Measurements from ENCODE around the gene CUL4B. TPM values are rescaled to one million over a fixed set of nuclear protein-coding genes. Genes with fewer than 3 reads are reported as not detected.
"Not testable (repeated sequence)": the region's sequence is repeated elsewhere in the genome, so short reads cannot be mapped to it uniquely, and the experiment has no call there.

CUL4B gene
- total and polyA plus RNA-seq, 10 donors = 19.6 to 60.1 (median 41.0) TPM

- Histone ChIP-seq H3K36me3 (no peaks in the 10 kb centered on the region), H3K27me3 (replicated peaks in 1 of 7) (no peaks in the 10 kb centered on the region), H3K27ac (no peak overlapping the region), H3K9me3 (no peaks in the 10 kb centered on the region), H3K4me3 (no peak overlapping the region), H3K4me1 (no peaks in the 10 kb centered on the region)
- intact Hi-C loops (cut with DNase I; ENCODE audit: low total_unique reads) = no loop called here
- WGBS, 5 donors = 78 to 100% (median 94%) methylated on average over 2 of the region's 2 CpGs
- no peak for DNase-seq
- TF ChIP-seq POLR2A (IDR thresholded peaks at IDR 0.05) (no peak), POLR2AphosphoS5 (IDR thresholded peaks at IDR 0.05) (no peak), CTCF (IDR thresholded peaks at IDR 0.05 in 8 of 11, conservative IDR thresholded peaks at IDR 0.05 in 3 of 11) (no peak)
These were observed 48.1 kb downstream of the CUL4B start for GRCh38 chrX:120512627-120513026.

GRCh38 chrX:120512222-120512621 lies 48.5 kb downstream of the CUL4B start:
- no peaks in the 10 kb centered on the region for H3K4me1 ChIP-seq
- H3K27me3 ChIP-seq (replicated peaks in 1 of 7) = no peaks in the 10 kb centered on the region
- WGBS, 5 donors = 76 to 100% (median 87%) methylated on average over 3 of the region's 3 CpGs
- H3K36me3 ChIP-seq = no peaks in the 10 kb centered on the region
- H3K4me3 ChIP-seq = no peak overlapping the region
- intact Hi-C loops (cut with DNase I; ENCODE audit: low total_unique reads) = no loop called here
- TF ChIP-seq POLR2A (IDR thresholded peaks at IDR 0.05) = no peak
- TF ChIP-seq CTCF (IDR thresholded peaks at IDR 0.05 in 8 of 11, conservative IDR thresholded peaks at IDR 0.05 in 3 of 11) = no peak
- no peak for TF ChIP-seq POLR2AphosphoS5 (IDR thresholded peaks at IDR 0.05)
- no peak for DNase-seq
- H3K9me3 ChIP-seq = no peaks in the 10 kb centered on the region
- H3K27ac ChIP-seq = no peak overlapping the region

GRCh38 chrX:120504569-120504968 lies 56.2 kb downstream of the CUL4B start:
- intact Hi-C loops (cut with DNase I; ENCODE audit: low total_unique reads) = loop anchor here (10.0 kb wide), 1 partner anchor 170 kb away; no protein-coding TSS in a partner anchor
- H3K27me3 ChIP-seq (replicated peaks in 1 of 7) = no peaks in the 10 kb centered on the region
- no peaks in the 10 kb centered on the region for H3K36me3 ChIP-seq
- no peak overlapping the region for H3K4me3 ChIP-seq
- TF ChIP-seq CTCF (IDR thresholded peaks at IDR 0.05 in 8 of 11, conservative IDR thresholded peaks at IDR 0.05 in 3 of 11) (no peak), POLR2A (IDR thresholded peaks at IDR 0.05) (no peak), POLR2AphosphoS5 (IDR thresholded peaks at IDR 0.05) (no peak)
- H3K9me3 ChIP-seq = no peaks in the 10 kb centered on the region
- no peak overlapping the region for H3K27ac ChIP-seq
- 66 to 100% (median 92%) methylated on average over 1 of the region's 1 CpG for WGBS, 5 donors
- DNase-seq = no peak
- H3K4me1 ChIP-seq = no peaks in the 10 kb centered on the region

- Histone ChIP-seq H3K4me1 (peaks cover 0 to 10% (median 0%) of the 10 kb centered on the region in 6 donors), H3K36me3 (no peaks in the 10 kb centered on the region), H3K27ac (no peak overlapping the region), H3K27me3 (replicated peaks in 1 of 7) (no peaks in the 10 kb centered on the region), H3K4me3 (no peak overlapping the region), H3K9me3 (no peaks in the 10 kb centered on the region)
- 47 to 81% (median 54%) methylated on average over 4 of the region's 4 CpGs for WGBS, 5 donors
- DNase-seq = no peak
- intact Hi-C loops (cut with DNase I; ENCODE audit: low total_unique reads) = loop anchor here (10.0 kb wide), 2 partner anchors 175 to 275 kb away; no protein-coding TSS in a partner anchor
- no peak for TF ChIP-seq POLR2AphosphoS5 (IDR thresholded peaks at IDR 0.05)
- no peak for TF ChIP-seq POLR2A (IDR thresholded peaks at IDR 0.05)
- TF ChIP-seq CTCF (IDR thresholded peaks at IDR 0.05 in 8 of 11, conservative IDR thresholded peaks at IDR 0.05 in 3 of 11) = no peak
These were observed 61.3 kb downstream of the CUL4B start for GRCh38 chrX:120499301-120500072.

GRCh38 chrX:120490119-120490518 lies 70.6 kb downstream of the CUL4B start:
- intact Hi-C loops (cut with DNase I; ENCODE audit: low total_unique reads) = loop anchor here (10.0 kb wide), 1 partner anchor 285 kb away; no protein-coding TSS in a partner anchor

More at GRCh38 chrX:120490119-120490518, 70.6 kb downstream of the CUL4B start:
- not testable (repeated sequence) for H3K27me3 ChIP-seq (replicated peaks in 1 of 7); H3K4me3 ChIP-seq; H3K36me3 ChIP-seq; H3K27ac ChIP-seq; H3K9me3 ChIP-seq; DNase-seq
- 85 to 100% (median 88%) methylated on average over 2 of the region's 2 CpGs for WGBS, 5 donors
- peaks cover 0 to 25% (median 6%) of the 10 kb centered on the region in 6 donors for H3K4me1 ChIP-seq
